Aorta (tissue), 5 donors: Measurements from ENCODE around the gene TEDC2. TPM values are rescaled to one million over a fixed set of nuclear protein-coding genes. Genes with fewer than 3 reads are reported as not detected.
A peak's percentile ranks its signal among the peaks of the same experiment; 100 is the strongest.

ENCODE experiments used
- ATAC-seq: fragments of 200-7000 bp; cut with Tn5 transposase; one replicate; pipeline ENCODE4 v1.9.1; 2022; ENCODE audit warnings: moderate library complexity; ENCODE audit not compliant: low FRiP score
- DNase-seq, 2 donors: peaks; one replicate each; pipeline ENCODE4 v3.0.0-alpha.2; 2020
- H3K27ac ChIP-seq, 2 donors: one replicate each; pipeline ENCODE4 v1.5.1; 2013; ENCODE audit warnings: low read length in 2 of 2, mild to moderate bottlenecking in 2 of 2, moderate library complexity in 2 of 2, control low read depth in 1 of 2, inconsistent platforms in 1 of 2, low read depth in 1 of 2
- H3K27me3 ChIP-seq, 2 donors: one replicate each; pipeline ENCODE4 v1.6.1; 2013; ENCODE audit warnings: control low read depth in 1 of 2, low read length in 1 of 2, mild to moderate bottlenecking in 1 of 2, moderate library complexity in 1 of 2; ENCODE audit not compliant: insufficient read depth in 2 of 2, control insufficient read depth in 1 of 2
- H3K36me3 ChIP-seq, 2 donors: one replicate each; pipeline ENCODE4 v1.6.1; 2013; ENCODE audit warnings: control low read depth in 1 of 2, low read length in 1 of 2, mild to moderate bottlenecking in 1 of 2; ENCODE audit not compliant: insufficient read depth in 2 of 2, control insufficient read depth in 1 of 2
- H3K4me1 ChIP-seq, 2 donors: one replicate each; pipeline ENCODE4 v1.6.1; 2013; ENCODE audit warnings: low read length in 2 of 2, control low read depth in 1 of 2, mild to moderate bottlenecking in 1 of 2, moderate library complexity in 1 of 2; ENCODE audit not compliant: insufficient read depth in 2 of 2, control insufficient read depth in 1 of 2
- H3K4me3 ChIP-seq, 2 donors: one replicate each; pipeline ENCODE4 v1.5.1; 2013; ENCODE audit warnings: low read length in 2 of 2, control low read depth in 1 of 2, mild to moderate bottlenecking in 1 of 2
- H3K9me3 ChIP-seq: one replicate; pipeline ENCODE4 v1.6.1; 2013; ENCODE audit warnings: mild to moderate bottlenecking, low read length; ENCODE audit not compliant: control insufficient read depth
- WGBS, 2 donors: extraction: QIAGEN DNeasy Blood & Tissue Kit; methylation state at CpG; one replicate each; pipeline ENCODE4 v1.1.7; 2013; 5-methylcytosine and 5-hydroxymethylcytosine counted together
- intact Hi-C, 2 donors: fragments of 100-400 bp; cut with DNase I; formaldehyde crosslinking; loops; one replicate each; pipeline versions ENCODE4 v1.14.2 to v1.15.0; 2022
- polyA plus RNA-seq, 2 donors: library from polyadenylated mRNA; stranded (reverse); fragments of 200-250 nt; gene quantifications; one replicate each; pipeline ENCODE4 v1.2.3, GENCODE V29; 2013
- total RNA-seq, 2 donors: library from RNA; stranded (reverse); fragmentation: NEBNext Ultra II Directional; extraction: Animal tissue kit (Norgen Biotek cat#: 25700); gene quantifications; one replicate each; pipeline ENCODE4 v1.2.1, GENCODE V29; 2021
- donor health status: healthy with polysubstance abuse.
- donor health status: Bipolar disorder and iron deficiency.
- donor health status: DM: no; HTN: no; CAD: no.
- donor health status: DM: no; HTN: no; CAD: no.
- donor health status: DM: yes; HTN: yes; CAD: no.

TEDC2 gene
- total and polyA plus RNA-seq, 4 donors: 0.38 to 1.6 (median 0.73) TPM

GRCh38 chr16:2490190-2491105, 30.5 kb downstream of the TEDC2 start:
- ATAC-seq (no peak), DNase-seq (no peak)
- Histone ChIP-seq H3K27ac (no peak overlapping the region), H3K4me3 (no peak overlapping the region), H3K9me3 (no peaks in the 10 kb centered on the region), H3K27me3 (no peaks in the 10 kb centered on the region), H3K4me1 (no peaks in the 10 kb centered on the region), H3K36me3 (no peaks in the 10 kb centered on the region)
- WGBS, 2 donors: 89 to 90% methylated on average over 23 of the region's 23 CpGs
- intact Hi-C loops: no loop called here

- intact Hi-C loops: no loop called here
- H3K9me3 ChIP-seq: no peaks in the 10 kb centered on the region
- H3K4me3 ChIP-seq: no peak overlapping the region
- no peaks in the 10 kb centered on the region for H3K27me3 ChIP-seq
- WGBS, 2 donors: 87 to 89% methylated on average over 13 of the region's 13 CpGs
- H3K4me1 ChIP-seq: no peaks in the 10 kb centered on the region
- H3K36me3 ChIP-seq: no peaks in the 10 kb centered on the region
- no peak for DNase-seq
- no peak overlapping the region for H3K27ac ChIP-seq
- ATAC-seq: no peak
Observed at GRCh38 chr16:2492292-2492691, 32.4 kb downstream of the TEDC2 start.

GRCh38 chr16:2493605-2494004, 33.7 kb downstream of the TEDC2 start:
- H3K36me3 ChIP-seq: no peaks in the 10 kb centered on the region
- H3K9me3 ChIP-seq: no peaks in the 10 kb centered on the region
- no peak overlapping the region for H3K27ac ChIP-seq
- H3K27me3 ChIP-seq: no peaks in the 10 kb centered on the region
- intact Hi-C loops: no loop called here
- 19 to 31% methylated on average over 6 of the region's 6 CpGs for WGBS, 2 donors
- H3K4me1 ChIP-seq: no peaks in the 10 kb centered on the region
- H3K4me3 ChIP-seq: no peak overlapping the region
- ATAC-seq: no peak
- no peak for DNase-seq

- ATAC-seq (no peak), DNase-seq (no peak)
- H3K4me1 ChIP-seq: no peaks in the 10 kb centered on the region
- no peak overlapping the region for H3K27ac ChIP-seq
- no peaks in the 10 kb centered on the region for H3K36me3 ChIP-seq
- H3K9me3 ChIP-seq: no peaks in the 10 kb centered on the region
- H3K4me3 ChIP-seq: no peak overlapping the region
- H3K27me3 ChIP-seq: no peaks in the 10 kb centered on the region
- intact Hi-C loops: no loop called here
- WGBS, 2 donors: 86 to 93% methylated on average over 5 of the region's 5 CpGs
Observed at GRCh38 chr16:2494616-2495015, 34.7 kb downstream of the TEDC2 start.

- intact Hi-C loops: no loop called here
- Histone ChIP-seq H3K36me3 (no peaks in the 10 kb centered on the region), H3K4me3 (no peak overlapping the region), H3K4me1 (no peaks in the 10 kb centered on the region), H3K27ac (no peak overlapping the region), H3K9me3 (no peaks in the 10 kb centered on the region), H3K27me3 (no peaks in the 10 kb centered on the region)
- 82 to 86% methylated on average over 5 of the region's 5 CpGs for WGBS, 2 donors
- no peak for DNase-seq
- no peak for ATAC-seq
Observed at GRCh38 chr16:2495041-2495440, 35.1 kb downstream of the TEDC2 start.

GRCh38 chr16:2496223-2497115, 36.6 kb downstream of the TEDC2 start:
- no peaks in the 10 kb centered on the region for H3K36me3 ChIP-seq
- ATAC-seq (no peak), DNase-seq (no peak)
- H3K9me3 ChIP-seq: no peaks in the 10 kb centered on the region
- H3K27ac ChIP-seq: no peak overlapping the region
- no peaks in the 10 kb centered on the region for H3K27me3 ChIP-seq
- intact Hi-C loops: no loop called here
- 94 to 95% methylated on average over 62 of the region's 62 CpGs for WGBS, 2 donors
- H3K4me3 ChIP-seq: no peak overlapping the region
- H3K4me1 ChIP-seq: no peaks in the 10 kb centered on the region

- 23 to 26% methylated on average over 21 of the region's 21 CpGs for WGBS, 2 donors
- ATAC-seq: peak; percentile 54
- H3K4me3 ChIP-seq: no peak overlapping the region
- peak in 1 of 2 donors; percentile 78 for DNase-seq
- H3K36me3 ChIP-seq: no peaks in the 10 kb centered on the region
- no peaks in the 10 kb centered on the region for H3K4me1 ChIP-seq
- no peak overlapping the region for H3K27ac ChIP-seq
- no peaks in the 10 kb centered on the region for H3K27me3 ChIP-seq
- intact Hi-C loops: no loop called here
- H3K9me3 ChIP-seq: no peaks in the 10 kb centered on the region
Observed at GRCh38 chr16:2497116-2497630, 37.3 kb downstream of the TEDC2 start.

- ATAC-seq: no peak
- H3K4me3 ChIP-seq: no peak overlapping the region
- intact Hi-C loops: loop anchor here in 1 of 2 donors (2.0 kb wide), 1 partner anchor 157 kb away; the partner anchor contains the start of gene ABCA3
- H3K27me3 ChIP-seq: no peaks in the 10 kb centered on the region
- DNase-seq: no peak
- H3K36me3 ChIP-seq: no peaks in the 10 kb centered on the region
- H3K4me1 ChIP-seq: no peaks in the 10 kb centered on the region
- no peaks in the 10 kb centered on the region for H3K9me3 ChIP-seq
- WGBS, 2 donors: 65 to 72% methylated on average over 26 of the region's 26 CpGs
- no peak overlapping the region for H3K27ac ChIP-seq
Observed at GRCh38 chr16:2497695-2498484, 38.0 kb downstream of the TEDC2 start.
